Measurements from ENCODE around the gene GLIS1. TPM values are rescaled to one million over a fixed set of nuclear protein-coding genes. Genes with fewer than 3 reads are reported as not detected.

The GLIS1 gene
- total RNA-seq, 4 donors from 2014 or later = not detected

GRCh38 chr1:53663529-53664300 is 75.2 kb downstream of the GLIS1 start:
- intact Hi-C loops (cut with DNase I; ENCODE audit: low total_unique reads) = no loop called here
- H3K9me3 ChIP-seq = no peaks in the 10 kb centered on the region
- in situ Hi-C loops (cut with MboI; ENCODE audit: low sequenced_read_pairs in 4 of 4) = no loop called here
- no peak overlapping the region for H3K27ac ChIP-seq
- H3K27me3 ChIP-seq = no peaks in the 10 kb centered on the region
- no peaks in the 10 kb centered on the region for H3K36me3 ChIP-seq
- ATAC-seq (no peak), DNase-seq (no peak)
- no peak for TF ChIP-seq POLR2A (IDR thresholded peaks at IDR 0.05)
- TF ChIP-seq, protein P1, sequence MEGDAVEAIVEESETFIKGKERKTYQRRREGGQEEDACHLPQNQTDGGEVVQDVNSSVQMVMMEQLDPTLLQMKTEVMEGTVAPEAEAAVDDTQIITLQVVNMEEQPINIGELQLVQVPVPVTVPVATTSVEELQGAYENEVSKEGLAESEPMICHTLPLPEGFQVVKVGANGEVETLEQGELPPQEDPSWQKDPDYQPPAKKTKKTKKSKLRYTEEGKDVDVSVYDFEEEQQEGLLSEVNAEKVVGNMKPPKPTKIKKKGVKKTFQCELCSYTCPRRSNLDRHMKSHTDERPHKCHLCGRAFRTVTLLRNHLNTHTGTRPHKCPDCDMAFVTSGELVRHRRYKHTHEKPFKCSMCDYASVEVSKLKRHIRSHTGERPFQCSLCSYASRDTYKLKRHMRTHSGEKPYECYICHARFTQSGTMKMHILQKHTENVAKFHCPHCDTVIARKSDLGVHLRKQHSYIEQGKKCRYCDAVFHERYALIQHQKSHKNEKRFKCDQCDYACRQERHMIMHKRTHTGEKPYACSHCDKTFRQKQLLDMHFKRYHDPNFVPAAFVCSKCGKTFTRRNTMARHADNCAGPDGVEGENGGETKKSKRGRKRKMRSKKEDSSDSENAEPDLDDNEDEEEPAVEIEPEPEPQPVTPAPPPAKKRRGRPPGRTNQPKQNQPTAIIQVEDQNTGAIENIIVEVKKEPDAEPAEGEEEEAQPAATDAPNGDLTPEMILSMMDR (IDR thresholded peaks at IDR 0.05 in 4 of 5, conservative IDR thresholded peaks at IDR 0.05 in 1 of 5) = no peak
- H3K4me1 ChIP-seq = no peaks in the 10 kb centered on the region
- H3K4me3 ChIP-seq = no peak overlapping the region

GRCh38 chr1:53662951-53663350 is 76.0 kb downstream of the GLIS1 start:
- DNase-seq = no peak
- no peak overlapping the region for H3K27ac ChIP-seq
- no peaks in the 10 kb centered on the region for H3K36me3 ChIP-seq
- no peaks in the 10 kb centered on the region for H3K4me1 ChIP-seq
- ATAC-seq = no peak
- TF ChIP-seq POLR2A (IDR thresholded peaks at IDR 0.05) = no peak
- TF ChIP-seq, protein P1 (IDR thresholded peaks at IDR 0.05 in 4 of 5, conservative IDR thresholded peaks at IDR 0.05 in 1 of 5) = no peak
- no peak overlapping the region for H3K4me3 ChIP-seq
- in situ Hi-C loops (cut with MboI; ENCODE audit: low sequenced_read_pairs in 4 of 4) (no loop called here), intact Hi-C loops (cut with DNase I; ENCODE audit: low total_unique reads) (no loop called here)
- H3K9me3 ChIP-seq = no peaks in the 10 kb centered on the region
- no peaks in the 10 kb centered on the region for H3K27me3 ChIP-seq

GRCh38 chr1:53662169-53662568 is 76.8 kb downstream of the GLIS1 start:
- H3K9me3 ChIP-seq = no peaks in the 10 kb centered on the region
- H3K4me1 ChIP-seq = no peaks in the 10 kb centered on the region
- H3K27me3 ChIP-seq = no peaks in the 10 kb centered on the region
- H3K27ac ChIP-seq = no peak overlapping the region
- TF ChIP-seq POLR2A (IDR thresholded peaks at IDR 0.05) = no peak
- TF ChIP-seq, protein P1 (IDR thresholded peaks at IDR 0.05 in 4 of 5, conservative IDR thresholded peaks at IDR 0.05 in 1 of 5) = no peak
- intact Hi-C loops (cut with DNase I; ENCODE audit: low total_unique reads) (no loop called here), in situ Hi-C loops (cut with MboI; ENCODE audit: low sequenced_read_pairs in 4 of 4) (no loop called here)
- H3K36me3 ChIP-seq = no peaks in the 10 kb centered on the region
- no peak for DNase-seq
- no peak overlapping the region for H3K4me3 ChIP-seq
- ATAC-seq = no peak

DNA sequence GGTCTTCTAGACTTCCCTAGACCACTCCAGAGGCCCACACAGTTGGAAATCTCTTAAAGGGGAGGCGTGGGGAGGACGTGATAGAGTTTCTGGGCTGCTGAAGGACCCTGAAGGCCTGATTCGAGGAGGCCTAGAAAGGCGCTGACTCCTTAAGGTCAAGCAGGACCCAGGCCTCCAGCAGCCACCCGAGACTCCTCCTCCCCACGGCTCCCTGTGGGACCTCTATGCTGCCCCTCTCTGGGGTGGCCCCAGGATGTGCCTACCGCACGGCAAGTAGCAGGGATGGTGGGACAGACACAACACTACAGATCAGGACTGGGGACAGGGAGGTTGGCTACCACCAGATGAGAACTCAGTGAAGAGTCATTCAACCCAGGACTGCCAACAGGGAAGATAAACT is 77.5 kb downstream of the GLIS1 start:
- Histone ChIP-seq H3K9me3 (no peaks in the 10 kb centered on the region), H3K27ac (no peak overlapping the region), H3K4me3 (no peak overlapping the region), H3K27me3 (no peaks in the 10 kb centered on the region), H3K36me3 (no peaks in the 10 kb centered on the region), H3K4me1 (no peaks in the 10 kb centered on the region)
- no peak for DNase-seq
- intact Hi-C loops (cut with DNase I; ENCODE audit: low total_unique reads) = no loop called here
- ATAC-seq = no peak
- TF ChIP-seq, protein P1 (IDR thresholded peaks at IDR 0.05 in 4 of 5, conservative IDR thresholded peaks at IDR 0.05 in 1 of 5) = no peak
- no peak for TF ChIP-seq POLR2A (IDR thresholded peaks at IDR 0.05)
- in situ Hi-C loops (cut with MboI; ENCODE audit: low sequenced_read_pairs in 4 of 4) = no loop called here

DNA sequence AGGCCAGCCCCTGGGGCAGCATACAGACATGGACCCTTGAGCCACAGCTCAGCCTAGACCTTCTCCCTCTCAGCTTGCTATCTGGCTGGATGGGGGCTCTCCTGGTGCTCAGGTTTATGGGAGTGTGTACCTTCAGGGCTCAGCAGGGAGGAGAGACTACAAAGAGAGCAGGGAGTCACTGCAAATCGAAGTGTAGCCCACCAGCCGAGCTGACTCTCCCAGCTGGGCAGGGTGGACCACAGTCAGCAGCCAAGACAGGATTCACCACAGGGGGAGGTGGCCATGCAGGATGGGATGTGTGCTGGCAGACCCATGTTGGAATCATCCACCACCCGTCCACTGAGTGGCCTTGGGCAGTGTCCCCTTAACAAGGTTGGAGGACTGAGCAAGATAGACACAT is 78.3 kb downstream of the GLIS1 start:
- H3K27me3 ChIP-seq = no peaks in the 10 kb centered on the region

More for the DNA sequence above, 78.3 kb downstream of the GLIS1 start:
- H3K4me3 ChIP-seq = no peak overlapping the region
- in situ Hi-C loops (cut with MboI; ENCODE audit: low sequenced_read_pairs in 4 of 4) = no loop called here
- ATAC-seq = no peak
- no peaks in the 10 kb centered on the region for H3K9me3 ChIP-seq
- no peak for DNase-seq
- no peak overlapping the region for H3K27ac ChIP-seq
- TF ChIP-seq POLR2A (IDR thresholded peaks at IDR 0.05) = no peak
- TF ChIP-seq, protein P1 (IDR thresholded peaks at IDR 0.05 in 4 of 5, conservative IDR thresholded peaks at IDR 0.05 in 1 of 5) = no peak
- no peaks in the 10 kb centered on the region for H3K36me3 ChIP-seq
- intact Hi-C loops (cut with DNase I; ENCODE audit: low total_unique reads) = no loop called here
- no peaks in the 10 kb centered on the region for H3K4me1 ChIP-seq
